Choroid plexus epithelial cell (primary cell): ENCODE data around the gene RCAN2.

ENCODE experiments used
- DNase-seq: peaks from one replicate; pipeline ENCODE4 v3.0.0-alpha.2; 2010; ENCODE audit warnings: low read depth
- H3K4me3 ChIP-seq: 2 replicates; pipeline ENCODE4 v1.5.1; 2011; ENCODE audit warnings: low read depth, mild to moderate bottlenecking, control low read depth, low read length, moderate library complexity
- CTCF ChIP-seq: conservative IDR thresholded peaks from 2 replicates; pipeline ENCODE4 v1.5.1; 2011; ENCODE audit warnings: low read depth, mild to moderate bottlenecking, control low read depth, inconsistent platforms, low read length, moderate library complexity

RCAN2 gene

DNA sequence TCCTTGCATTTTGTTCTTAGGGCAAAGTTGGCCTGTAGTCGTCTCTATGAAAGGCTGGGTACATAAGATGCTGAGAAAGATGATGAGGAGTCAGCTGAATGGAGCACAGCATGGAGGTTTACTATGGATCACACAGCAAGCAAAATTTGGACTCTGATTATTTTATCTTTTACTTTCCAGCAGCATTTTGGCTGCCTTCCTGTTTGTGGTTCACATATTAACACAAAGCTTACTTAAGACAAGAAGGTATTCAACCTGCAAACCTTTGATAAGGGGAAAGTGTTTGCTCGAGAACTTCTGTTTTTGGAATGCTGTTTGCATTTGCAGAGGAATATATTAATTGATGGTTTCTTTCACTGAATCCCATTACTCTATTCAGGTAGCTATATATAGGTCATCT is 217.3 kb downstream of the RCAN2 start:
- no peak for TF ChIP-seq CTCF
- no peak for DNase-seq
- H3K4me3 ChIP-seq = no peak overlapping the region

DNA sequence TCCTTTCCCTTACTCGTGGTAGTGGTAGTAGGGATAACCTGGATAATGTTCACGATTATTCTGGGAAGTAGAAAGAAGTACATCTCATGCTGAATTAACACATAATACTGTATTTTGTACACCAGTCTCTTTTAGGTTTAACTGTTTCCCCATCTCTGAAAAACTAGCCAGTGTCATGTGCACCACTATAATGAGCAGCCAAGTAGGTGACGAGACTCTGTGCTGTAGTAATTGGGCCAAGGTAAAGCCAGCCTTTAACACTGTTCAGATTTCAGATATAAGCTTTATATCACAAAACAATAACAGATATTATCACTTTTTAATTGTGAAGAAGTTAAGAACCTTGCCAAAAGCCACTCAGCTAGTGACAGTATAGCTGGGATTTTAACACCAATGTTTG is 219.5 kb downstream of the RCAN2 start:
- no peak overlapping the region for H3K4me3 ChIP-seq
- TF ChIP-seq CTCF = no peak
- DNase-seq = no peak

- H3K4me3 ChIP-seq = no peak overlapping the region
- DNase-seq = no peak
- no peak for TF ChIP-seq CTCF
These were observed 220.1 kb downstream of the RCAN2 start for GRCh38 chr6:46271107-46271506.

GRCh38 chr6:46270336-46270735 is 220.9 kb downstream of the RCAN2 start:
- DNase-seq = no peak
- H3K4me3 ChIP-seq = no peak overlapping the region
- no peak for TF ChIP-seq CTCF

GRCh38 chr6:46269447-46270229 is 221.6 kb downstream of the RCAN2 start:
- no peak overlapping the region for H3K4me3 ChIP-seq
- DNase-seq = no peak
- no peak for TF ChIP-seq CTCF

GRCh38 chr6:46267515-46267914 is 223.7 kb downstream of the RCAN2 start:
- H3K4me3 ChIP-seq = no peak overlapping the region
- no peak for DNase-seq
- no peak for TF ChIP-seq CTCF

DNA sequence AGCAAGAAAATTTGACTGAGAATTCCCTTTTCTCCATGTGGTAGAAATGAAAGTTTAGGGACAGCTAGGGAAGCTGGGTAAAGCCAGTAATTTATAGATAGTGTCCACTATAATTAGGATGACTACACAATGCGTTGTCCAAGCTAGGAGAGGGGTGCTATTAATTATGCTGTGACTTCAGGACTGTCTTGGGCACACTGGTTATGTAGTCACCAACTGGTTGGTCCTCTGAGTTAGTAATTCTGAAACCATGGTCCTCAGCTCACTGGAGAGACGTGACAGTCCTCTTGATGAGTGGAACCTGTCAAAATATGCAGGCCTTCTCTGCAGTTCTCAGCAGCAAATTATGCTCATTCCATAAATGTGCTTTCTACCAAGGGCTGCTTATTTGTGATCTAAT is 225.9 kb downstream of the RCAN2 start:
- TF ChIP-seq CTCF = no peak
- no peak for DNase-seq
- H3K4me3 ChIP-seq = no peak overlapping the region
